GM18909 (cell line): ENCODE data around the gene RFX5.
A peak's percentile ranks its signal among the peaks of the same experiment; 100 is the strongest.
"Not testable (repeated sequence)": the region's sequence is repeated elsewhere in the genome, so short reads cannot be mapped to it uniquely, and the experiment has no call there.

Source experiments
- ATAC-seq: cut with Tn5 transposase; IDR thresholded peaks from one replicate; pipeline ENCODE4 v1.9.1; 2021; ENCODE audit warnings: mild to moderate bottlenecking; ENCODE audit not compliant: unreplicated experiment, poor library complexity

The RFX5 gene

DNA sequence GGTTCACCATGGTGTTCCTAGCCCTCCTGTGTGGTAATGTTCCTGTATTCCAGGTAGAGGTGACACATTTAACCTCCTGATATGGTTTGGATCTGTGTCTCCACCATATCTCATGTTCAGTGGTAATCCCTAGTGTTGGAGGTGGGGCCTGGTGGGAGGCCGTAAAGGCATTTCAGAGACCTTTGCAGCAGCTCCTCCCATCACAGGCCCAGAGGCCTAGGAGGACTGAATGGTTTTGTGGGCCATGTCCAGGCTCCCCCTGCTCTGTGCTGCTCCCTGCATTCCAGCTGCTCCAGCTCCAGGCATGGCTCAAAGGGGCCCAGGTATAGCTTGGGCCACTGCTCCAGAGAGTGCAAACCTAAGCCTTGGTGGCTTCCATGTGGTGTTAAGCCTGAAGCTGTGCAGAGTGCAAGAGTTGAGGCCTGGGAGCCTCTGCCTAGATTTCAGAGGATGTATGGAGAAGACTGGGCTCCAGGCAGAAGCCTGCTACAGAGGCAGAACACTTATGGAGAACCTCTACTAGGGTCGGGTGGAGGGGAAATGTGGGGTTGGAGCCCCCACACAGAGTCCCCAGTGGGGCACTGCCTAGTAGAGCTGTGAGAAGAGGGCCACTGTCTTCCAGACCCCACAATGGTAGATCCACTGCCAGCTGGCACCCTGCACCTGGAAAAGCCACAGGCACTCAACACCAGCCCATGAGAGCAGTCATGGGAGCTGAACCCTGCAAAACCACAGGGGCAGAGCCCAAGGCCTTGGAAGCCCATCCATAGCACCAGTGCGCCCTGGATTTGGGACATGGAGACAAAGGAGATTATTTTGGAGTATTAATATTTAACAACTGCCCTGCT is 15.5 kb upstream of the RFX5 start:
- no peak for ATAC-seq

DNA sequence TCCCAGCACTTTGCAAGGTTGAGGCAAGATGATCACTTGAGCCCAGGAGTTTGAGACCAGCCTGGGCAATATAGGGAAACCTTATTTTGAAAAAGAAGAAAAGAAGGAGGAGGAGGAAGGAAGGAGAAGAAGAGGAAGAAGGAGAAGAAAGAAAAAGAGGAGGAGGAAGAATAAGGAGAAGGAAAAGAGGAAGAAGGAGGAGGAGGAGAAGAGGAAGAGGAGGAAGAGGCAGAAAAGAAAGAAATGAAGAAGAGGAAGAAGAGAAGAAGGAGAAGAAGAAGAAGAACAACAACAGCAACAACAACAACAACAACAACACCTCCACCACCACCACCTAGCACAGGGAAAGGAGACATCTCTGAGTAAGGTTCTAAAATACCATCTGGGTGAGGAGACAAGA is 14.8 kb upstream of the RFX5 start:
- no peak for ATAC-seq

DNA sequence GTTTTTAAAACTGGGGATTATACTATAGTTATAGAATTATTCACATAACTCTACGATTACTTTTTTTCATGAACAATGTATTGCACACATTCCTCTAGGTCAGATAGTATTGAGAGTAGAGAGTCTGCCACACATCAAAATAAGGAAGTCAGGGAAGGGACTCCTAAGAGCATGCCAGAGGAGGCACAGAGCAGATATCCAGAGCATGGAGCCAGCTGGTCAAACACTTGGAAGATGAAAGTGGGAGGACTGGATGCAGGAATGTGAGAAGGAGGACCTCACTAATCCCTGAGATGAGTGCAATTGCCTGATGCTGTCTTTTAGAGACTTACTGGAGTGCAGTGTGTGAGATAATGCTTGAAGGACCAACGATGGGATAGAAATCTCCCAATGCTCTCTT is 9.6 kb upstream of the RFX5 start:
- no peak for ATAC-seq

DNA sequence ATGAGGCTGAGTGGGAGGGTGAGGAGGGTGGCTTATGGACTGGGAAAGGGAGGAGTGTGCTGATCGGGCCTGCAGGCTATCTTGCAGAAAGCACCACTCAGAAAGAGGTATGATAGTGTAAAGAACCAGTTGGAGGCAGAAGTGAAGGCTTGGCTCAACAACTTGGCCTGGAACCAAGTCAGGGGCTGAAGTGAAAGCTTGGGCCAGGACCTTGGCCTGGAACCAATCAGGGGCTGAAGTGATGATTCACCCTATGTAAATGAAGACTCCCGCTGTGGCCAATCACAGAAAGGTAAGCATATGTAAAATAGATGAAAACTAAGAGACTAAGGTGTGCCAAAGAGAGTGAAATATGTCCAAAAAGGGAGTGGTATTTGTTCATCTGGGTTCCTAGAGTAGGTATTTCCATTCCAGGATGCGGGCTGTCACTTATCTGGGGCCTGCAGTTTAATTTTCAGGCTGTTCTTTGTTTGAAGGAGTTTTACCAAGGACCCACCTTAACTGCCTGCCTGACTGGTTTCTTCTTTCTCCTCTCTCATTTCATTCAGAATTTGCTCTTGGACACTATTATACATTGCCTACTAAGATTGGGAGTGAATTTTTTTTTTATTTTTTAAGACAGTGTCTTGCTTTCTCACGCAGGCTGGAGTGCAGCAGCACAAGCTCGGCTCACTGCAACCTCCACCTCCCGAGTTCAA is 5.1 kb upstream of the RFX5 start:
- no peak for ATAC-seq

DNA sequence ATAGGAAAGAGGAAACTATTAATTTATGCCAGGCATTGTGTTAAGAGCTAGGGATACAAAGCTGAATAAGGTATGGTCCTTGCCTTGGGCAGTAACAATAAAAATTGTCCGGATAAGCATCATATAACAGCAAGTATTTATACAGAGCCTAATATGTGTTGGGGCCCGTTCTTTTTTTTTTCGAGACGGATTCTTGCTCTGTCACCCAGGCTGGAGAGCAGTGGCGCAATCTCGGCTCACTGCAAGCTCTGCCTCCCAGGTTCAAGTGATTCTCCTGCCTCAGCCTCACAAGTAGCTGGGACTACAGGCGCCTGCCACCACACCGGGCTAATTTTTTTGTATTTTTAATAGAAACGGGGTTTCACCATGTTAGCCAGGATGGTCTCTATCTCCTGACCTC is 3.3 kb upstream of the RFX5 start:
- ATAC-seq, result not testable (repeated sequence)

DNA sequence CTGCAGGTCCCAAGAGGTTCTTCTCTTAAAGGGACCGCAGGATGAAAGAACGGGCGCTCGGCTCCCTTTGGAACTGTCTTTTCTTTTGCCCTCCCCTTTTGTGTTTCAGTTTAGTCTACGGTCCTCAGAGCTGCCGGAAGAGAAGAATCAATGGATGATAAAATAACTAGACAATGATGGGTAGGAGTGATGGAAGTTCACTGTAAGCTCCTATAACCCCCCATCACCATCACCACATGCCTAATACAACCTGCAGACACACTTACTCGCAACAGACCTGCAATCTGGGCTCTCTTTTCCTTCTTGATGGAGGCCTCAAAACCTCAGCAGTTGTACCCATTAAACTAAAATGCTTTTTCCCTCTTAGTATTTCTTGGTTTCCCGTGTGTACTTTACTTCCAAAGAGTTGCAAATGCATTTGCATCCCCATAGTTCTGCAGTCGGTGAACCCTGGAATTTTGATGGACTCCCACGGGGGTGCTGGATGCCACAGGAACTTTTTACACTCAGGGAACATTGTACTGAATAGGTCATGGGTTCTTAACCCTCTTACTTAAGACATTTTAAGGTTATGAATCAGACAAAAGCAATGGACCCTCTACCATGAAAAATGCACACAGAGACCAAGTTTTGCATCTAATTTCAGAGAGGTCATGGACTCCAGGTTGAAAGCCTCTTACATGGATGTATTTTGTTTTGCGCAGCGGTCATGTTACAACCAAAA is 633 bp upstream of the RFX5 start:
- no peak for ATAC-seq

DNA sequence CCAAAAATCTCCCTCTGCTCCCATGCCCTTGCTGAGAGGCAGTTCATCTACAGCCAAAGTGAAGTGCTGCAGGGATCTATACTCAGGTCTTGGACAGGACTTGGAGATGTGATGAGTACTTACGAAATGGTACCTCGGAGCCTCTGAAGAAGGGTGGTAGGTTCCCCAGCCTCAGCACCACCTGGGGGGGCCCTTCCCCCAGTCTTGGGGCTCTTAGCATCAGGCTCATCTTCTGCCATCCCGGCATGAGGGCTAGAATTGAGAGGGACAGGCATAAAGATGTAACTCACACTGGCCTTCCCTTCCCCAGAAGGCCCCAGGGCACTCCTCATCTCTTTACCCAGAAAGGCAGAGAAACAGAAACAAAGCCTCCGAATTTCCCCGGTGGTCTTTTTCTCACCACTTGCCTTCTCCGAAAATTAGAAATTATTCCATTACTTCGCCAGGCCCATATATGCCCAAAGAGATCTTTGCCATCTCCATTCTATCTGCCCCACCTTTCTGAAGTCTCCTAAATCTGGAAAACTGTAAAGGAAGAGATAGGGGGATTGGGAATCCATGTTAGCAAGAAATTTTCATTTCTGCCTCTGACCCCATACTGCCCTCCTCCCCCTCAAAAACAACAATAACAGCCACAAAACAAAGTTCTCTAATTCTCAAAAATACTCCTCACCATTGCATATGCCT is 827 bp downstream of the RFX5 start:
- ATAC-seq, result no peak

DNA sequence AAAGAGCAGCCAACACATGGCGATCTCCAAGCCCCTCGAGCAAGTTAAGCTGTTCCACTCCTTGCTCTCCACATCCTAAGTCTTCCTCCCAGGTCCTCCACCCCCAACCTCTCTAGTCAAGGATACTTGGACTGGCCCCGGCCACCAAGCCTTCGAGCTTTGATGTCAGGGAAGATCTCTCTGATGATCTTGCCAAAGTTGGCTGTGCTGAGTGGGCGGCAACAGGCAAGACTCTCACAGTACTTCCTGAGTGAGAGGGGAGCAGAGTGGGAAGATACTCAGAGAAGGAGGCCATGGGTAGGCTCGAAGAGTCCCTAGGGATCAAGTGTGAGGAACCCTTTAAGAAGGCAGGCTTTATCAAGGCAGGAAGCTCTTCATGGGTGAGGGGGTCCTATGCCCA is 2.8 kb downstream of the RFX5 start:
- ATAC-seq, result no peak

DNA sequence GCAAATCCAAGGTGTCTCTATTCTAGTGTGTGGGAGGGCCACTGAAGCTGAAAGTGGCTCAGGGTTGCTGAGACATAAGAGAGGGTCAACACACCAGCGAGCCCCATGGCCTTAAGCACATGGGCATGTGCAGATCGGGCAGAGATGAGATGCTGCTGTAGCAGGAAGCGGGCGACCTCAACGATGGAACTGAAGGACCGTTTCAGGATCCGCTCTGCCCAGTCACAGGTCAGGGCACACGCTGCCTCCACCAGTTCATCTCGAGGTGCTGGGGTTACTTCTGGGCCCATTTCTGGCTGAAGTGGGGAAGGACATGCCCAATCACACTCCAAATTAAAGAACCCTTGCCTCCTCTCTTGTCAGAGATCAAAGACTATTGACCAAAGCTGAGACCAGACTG is 3.5 kb downstream of the RFX5 start:
- ATAC-seq, result no peak

DNA sequence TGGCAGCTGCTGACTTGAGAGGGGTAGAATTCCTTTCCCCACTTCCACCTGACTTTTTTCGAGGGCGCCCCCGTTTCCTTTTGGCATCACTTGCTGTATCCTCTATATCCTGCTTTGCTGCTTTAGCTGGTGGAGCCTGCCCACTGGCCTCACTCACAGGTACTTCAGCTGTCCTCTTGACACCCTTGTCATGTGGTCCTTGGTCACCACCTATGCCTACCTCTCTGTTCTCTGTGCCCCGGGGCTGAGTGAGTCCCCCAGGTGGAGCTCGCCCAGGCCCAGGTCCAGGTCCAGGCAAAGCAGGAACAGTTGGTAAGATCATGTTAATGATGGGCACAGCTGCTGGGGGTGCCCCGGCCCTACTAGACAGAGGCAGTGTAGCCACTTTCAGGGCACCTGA is 4.5 kb downstream of the RFX5 start:
- no peak for ATAC-seq

DNA sequence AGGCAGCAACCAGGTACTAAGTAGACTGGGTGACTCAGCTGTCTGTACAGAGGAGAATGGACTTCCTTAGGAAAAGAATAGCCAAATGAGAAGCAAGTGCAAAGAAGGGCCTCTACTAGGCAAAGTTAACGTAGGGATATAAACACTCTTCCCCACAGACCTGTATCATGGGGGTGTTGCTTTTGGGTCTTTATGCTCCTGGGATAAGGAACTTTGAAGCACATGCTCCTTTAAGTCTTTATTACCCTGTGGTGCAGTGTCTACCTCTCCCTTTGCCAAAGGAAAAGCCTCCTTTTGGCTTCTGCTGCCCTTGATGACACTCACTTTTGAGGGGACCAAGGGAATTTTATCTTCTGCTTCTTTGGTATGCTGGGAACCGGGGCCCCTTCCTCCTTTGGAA is 5.0 kb downstream of the RFX5 start:
- ATAC-seq, result no peak

DNA sequence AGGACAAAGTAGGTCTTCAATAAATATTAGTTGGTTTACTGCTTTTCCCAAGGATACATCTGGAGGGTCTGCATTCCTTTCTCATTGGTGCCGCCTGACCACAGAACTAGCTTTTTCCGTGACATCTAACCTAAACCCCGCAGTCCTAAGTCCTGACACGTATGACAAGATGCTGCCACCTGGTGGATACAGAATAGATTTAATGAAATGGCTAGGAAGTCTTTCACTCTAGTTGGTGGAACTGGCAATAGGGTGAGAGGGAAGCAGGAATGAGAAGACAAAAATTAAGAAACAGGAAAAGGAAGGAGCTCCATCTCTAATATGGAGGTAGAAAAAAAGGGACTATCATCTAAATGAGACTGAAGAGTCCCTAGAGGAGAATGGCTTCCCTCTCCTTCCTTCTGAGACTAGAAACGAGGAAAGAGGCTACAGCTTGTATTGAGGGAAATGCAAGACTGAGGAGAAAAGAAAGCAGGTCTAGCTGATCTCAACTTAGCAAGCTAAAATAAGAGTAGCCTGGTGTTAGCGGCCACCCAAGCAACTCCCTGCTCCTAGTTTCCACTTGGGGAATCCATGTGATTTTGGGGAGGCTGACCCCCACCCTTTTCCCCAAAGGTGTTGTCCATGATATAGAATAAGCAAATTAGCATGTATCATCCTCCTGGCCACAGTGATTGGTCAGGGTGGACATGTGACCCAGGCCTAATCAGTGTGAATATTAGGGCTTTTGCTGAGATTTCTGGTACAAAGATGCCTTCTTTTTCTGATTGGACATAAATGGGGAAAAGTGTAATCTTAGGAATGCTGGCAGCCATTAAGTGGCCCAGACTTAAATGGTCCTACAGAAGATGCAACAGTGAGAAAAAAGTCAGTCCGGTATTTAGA is 5.9 kb downstream of the RFX5 start:
- ATAC-seq, result no peak

DNA sequence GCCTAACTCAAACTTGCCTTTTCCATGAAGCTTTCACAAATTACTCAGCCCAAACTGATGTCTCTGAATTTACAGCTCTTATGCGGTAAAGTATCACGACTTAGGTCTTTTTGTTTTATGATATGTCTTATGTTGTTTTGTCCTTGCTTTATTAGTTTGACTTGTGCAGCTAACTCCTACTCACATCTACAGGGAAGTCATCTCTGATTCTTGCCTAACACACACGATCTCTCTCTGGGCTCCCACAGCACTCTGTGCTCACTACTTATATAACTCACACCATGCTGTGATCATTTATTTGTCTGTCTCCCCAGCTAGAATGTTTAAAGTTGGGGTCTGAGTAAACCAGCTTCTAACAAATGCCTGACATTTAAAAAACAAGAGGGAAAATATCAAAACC is 10.5 kb downstream of the RFX5 start:
- no peak for ATAC-seq

DNA sequence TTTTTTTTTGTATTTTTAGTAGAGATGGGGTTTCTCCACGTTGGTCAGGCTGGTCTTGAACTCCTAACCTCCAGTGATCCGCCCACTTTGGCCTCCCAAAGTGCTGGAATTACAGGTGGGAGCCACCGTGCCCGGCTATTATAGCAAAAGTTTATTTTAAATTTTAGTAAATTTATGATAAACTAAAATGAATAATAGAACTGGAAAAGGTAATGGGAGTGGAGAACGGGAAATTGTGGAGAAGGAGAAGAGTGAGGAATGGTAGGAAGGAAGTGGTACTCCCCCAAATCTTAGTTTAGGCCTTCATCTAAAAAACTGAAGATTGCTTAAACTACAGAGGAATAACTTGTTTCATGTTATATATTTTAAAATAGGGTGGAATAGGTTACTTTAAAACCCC is 12.2 kb downstream of the RFX5 start:
- ATAC-seq, result no peak

DNA sequence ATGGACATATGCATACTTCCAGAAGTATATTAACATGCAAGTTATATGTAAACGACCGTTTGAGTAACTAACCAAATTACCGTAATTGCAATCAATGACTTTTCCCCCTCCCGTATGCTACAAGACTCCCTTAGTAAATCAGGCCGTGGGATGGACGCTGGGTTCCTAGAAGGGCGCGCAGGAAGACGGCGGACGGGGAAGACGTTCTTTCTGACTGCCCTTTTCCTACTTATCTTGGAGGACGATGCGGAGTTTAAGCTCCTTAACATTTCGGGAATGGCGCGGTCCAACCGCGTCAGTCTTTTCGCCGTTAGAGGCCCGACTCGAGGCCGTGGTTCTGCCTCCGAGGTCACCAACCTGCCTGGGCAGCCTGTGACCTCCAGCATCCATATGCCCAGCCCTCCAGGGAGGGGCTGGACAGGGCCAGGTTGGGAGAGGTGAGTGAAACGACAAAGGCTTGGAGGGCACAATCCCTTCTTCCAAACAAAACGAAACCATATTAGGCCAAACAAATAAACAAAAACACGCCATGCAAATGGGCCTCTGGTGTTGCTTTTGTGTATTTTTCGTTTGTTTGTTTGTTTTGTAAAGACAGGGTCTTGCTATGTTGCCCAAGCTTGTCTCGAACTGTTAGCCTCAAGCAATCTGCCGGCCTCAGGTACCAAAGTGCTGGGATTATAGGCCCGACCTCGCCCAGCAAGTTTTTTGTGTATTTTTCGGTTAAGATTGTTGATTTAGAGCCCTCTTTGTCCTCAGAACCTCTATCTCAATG is 19.0 kb downstream of the RFX5 start:
- ATAC-seq, result peak; percentile 27

DNA sequence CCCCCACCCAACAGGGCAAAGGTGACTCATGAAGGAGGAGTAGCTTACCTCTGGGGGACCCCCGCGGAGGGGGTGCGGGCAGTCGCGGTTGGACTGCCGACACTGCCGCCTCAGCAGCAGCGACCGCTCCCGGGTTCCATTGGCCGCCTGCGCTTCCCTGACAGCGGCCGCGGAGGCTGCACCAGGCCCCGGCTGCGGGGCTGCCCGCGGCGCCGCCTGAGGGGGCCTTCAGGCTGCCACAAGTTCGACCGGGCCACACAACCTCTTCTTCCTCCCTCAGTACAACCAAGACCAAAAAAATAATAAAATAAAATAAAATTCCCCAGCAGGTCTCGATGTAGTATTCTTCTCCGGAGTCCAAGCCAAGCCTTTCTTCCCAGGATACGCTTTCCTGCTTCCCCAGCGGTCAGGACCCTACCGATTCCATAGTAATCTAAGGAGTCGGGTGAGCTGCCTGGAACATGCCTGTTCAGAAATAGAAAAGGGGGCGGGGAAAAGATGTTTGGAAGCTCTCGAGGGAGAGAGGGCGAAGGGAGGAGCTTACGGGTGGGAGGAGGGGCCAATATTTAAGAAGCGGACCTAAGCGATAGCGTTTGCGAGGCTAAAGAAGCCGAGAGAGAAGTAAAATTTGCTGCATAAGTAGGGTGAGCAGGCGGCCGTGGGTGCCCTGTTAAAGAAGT is 19.7 kb downstream of the RFX5 start, which contains the start of gene PI4KB:
TSS of gene PI4KB (minus strand) at position 194 of the 680 bp plus-strand sequence. CDS start 10,935 bp downstream, outside the sequence.
- peak; percentile 81 for ATAC-seq

DNA sequence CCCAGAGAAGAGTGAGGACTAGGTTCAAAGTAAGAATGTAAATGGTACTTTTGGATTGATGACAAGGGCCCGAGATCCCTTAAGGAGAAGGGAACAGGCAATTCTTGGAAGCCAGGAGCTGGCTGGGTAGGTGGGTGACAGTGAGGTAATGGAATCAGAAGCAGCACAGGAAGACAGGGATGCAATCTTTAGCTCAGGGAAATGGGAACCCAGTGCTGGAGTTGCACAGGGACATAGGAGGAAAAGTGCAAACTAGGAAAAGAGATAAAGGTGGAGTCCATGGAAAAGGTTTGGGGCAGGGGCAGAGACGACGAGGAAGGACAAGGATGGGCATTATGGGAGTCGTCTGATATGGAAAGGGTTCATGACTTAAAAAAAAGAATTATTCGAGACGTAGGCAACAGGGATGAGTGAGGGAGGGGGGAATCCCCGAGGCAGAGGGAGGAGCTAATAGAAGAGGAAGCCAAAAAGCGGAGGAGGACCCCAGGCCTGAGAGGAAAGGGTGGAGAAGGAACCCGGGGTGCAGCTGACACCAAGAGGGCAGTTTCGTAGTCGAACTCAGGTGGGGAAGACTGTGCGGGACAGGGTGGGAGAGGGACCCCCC is 20.3 kb downstream of the RFX5 start:
- peak; percentile 57 for ATAC-seq
